GM18870 (cell line): ENCODE results near the gene ESPN.
"Not testable (repeated sequence)": the region's sequence is repeated elsewhere in the genome, so short reads cannot be mapped to it uniquely, and the experiment has no call there.

ENCODE experiments used
- ATAC-seq: cut with Tn5 transposase; IDR thresholded peaks from one replicate; pipeline ENCODE4 v1.9.1; 2021; ENCODE audit warnings: moderate library complexity; ENCODE audit not compliant: unreplicated experiment

The ESPN gene

DNA sequence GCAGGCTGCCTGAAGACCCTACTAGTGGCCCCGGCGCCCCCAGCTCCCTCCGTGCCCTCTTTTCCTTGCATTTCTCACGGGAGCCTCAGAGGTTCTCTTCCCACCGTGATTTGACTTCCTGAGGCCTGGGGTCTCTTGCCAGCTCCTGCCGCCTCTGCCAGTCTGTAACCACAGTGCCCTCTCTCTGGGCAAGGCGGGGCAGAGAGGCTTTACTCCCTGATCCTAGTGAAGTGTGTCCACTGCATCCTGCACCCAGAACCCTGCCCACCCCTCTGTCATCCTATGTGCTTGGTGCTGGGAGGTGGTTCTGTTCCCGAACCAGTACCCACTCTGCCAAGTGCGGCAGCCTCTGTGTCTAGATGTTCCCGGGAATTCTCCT lies 2.4 kb downstream of the ESPN start:
- no peak for ATAC-seq

DNA sequence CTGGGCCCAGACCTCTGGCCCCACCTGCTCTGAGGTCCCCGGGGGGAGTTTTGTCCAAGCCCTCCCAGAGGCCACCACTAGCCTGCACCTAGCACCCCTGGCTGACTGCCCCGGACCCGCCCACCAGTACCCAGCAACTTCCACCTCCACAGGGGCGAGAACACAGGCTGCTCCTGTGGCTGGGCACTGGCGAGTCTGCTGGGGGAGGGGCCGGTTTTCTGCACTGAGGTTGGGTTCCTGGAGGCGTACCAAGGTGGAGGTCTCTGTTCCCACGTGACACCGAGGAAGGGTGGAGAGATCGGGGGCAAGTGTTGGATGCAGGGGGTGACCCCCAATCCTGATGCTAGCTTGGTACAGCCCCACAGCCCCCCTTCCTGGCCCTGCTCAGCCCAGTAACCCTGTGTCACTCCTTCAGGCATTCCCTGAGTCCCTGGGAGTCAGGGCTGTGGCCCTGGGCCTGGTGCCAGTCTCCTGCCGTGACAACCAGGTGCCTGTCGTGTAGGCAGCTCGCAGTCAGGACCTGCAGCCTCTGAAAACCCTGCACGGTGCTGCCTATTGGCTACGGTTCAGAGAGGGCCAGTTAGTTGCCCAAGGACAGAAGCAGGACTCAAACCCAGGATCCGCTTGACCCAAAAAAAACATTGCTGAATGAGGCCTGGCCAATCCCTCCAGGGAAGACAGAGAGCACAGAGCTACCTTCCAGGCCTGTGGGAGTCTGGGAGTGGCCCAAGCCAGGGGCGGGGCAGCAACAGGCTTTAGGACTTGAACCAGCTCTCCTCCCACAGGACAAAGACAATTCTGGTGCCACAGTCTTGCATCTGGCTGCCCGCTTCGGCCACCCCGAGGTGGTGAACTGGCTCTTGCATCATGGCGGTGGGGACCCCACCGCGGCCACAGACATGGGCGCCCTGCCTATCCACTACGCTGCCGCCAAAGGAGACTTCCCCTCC lies 3.1 kb downstream of the ESPN start:
- no peak for ATAC-seq

DNA sequence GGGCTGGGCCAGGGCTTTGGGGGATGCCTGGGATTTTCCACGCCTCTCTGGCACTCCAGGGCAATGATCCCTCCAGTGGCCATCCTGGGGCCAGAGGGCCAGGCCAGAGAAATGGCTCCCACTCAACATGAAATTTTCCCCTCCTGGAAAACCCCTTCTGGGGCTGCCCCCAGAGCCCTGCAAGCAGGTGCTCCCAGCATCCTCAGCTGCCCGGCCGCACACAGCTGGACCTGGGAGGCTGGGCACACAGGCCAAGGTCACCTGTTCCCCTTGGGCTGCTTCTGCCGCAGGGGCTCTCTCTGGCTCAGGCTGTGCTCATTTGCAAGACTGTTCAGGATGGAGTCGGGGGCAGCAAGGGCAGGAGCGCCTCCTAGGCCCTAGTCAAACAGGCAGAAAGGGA lies 3.9 kb downstream of the ESPN start:
- ATAC-seq: not testable (repeated sequence)

DNA sequence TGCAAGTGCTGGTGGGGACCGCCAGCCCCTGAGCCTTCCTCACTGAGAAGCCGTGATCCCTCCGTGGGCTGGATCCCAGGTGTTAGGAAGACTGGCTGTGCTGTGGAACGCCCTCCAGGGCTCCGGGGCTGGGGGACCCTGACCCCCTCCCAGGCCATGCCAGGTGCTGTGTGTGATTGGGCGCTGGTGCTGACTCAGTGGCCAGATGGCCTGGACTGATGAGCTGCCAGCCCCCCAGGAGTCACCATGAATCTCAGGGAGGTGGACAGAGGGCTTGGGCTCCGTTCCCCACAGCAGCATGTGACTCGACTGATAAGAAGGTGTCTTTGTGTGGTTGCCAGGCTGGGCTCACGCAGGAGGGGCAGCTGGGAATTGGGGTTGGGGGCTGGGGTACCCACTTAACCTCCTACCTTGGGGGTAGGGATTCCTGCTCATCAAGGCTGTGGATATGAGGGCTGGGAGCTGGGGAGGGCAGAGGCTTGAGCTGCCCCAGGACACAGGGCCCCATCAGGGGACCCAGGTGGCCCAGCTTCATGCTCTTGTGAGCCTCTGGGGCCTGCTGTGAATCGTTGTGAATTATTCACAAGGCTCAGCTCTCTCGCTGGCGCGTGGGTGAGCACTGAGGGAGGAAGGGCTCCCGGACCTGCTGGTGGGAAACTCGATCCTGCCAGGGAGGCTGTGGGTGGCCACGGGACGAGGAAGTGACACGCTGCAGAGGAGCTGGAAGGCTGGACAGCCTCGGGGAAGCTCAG lies 5.3 kb downstream of the ESPN start:
- ATAC-seq: not testable (repeated sequence)

DNA sequence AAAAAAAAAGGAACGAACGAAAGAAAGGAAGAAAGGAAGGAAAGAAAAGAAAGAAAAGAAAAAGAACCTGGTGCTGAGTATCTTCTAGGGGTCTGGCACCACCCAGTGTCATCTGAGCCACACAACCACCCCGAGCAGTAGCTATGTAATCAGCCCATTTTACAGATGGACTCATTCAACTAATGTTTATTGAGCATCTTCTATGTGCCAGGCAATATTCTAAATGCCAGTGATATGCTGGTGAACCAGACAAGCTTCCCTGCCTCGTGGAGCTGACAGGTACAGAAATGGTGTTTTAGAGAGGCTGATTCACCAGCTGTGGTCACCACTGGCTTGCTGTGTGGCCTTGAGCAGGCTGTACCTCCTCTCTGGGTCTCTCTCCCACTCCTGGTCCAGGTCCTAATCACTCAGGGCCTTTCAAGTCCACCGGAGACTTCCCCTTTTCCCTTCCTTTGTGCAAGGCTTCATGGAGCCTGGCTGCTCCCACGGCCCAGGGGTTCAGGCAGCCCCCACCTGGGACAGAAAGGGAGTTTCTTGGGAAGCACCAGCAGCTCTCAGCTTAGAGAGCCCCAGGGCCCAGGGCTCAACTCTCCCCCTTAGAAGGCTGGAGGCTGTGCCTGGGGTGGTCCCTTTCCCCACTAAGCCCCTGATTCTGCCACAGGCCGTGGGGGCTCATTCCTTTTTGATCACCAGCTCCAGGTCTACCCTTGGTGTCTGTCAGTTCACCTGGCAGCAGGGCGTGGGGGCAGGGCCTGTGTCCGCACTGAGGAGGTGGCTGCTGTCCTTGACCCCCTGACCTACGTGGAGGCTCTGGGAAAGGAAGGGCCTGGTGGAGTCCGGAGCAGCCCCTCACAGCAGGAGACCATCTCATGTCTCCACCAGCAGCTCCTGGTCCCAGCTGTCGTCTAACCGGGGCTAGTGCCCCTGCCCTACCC lies 7.3 kb downstream of the ESPN start:
- not testable (repeated sequence) for ATAC-seq

DNA sequence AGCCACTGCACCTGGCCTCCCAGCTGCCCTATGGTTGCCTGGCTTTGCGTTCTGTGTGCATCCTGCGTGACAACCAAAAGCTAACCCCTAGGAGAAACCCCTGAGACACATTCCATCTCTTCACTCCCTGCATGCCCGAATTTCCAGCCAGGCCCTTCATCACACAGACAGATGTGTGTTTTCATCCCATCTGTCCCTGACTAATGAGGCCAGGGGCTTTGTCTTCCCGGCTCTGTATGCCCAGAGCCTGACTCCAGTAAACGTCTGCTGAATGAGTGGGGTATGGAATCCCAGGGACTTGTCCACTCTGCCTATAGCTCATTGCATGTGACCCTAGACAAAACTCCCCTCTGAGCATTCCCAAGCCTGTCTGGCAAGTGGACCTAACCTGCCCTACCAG lies 9.6 kb downstream of the ESPN start:
- ATAC-seq: no peak

DNA sequence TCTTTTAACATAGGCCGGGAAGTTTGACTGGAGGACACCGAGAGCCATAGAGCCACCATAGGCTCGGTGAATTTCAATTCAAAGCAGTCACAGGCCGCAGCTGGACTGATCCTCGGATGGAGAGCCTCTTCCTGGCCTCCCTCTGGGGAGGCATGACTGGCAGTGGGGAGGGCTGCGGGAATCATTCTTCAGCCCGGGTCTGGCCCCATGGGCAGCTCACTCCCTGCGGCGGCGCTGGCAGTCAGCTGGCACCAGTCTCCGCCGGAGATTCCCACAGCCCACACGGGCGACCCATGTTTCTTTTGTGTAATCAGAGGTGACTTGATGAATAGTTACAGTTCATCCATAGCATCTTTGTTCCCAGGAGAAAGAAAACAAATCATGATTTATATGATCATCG lies 10.6 kb downstream of the ESPN start:
- no peak for ATAC-seq

DNA sequence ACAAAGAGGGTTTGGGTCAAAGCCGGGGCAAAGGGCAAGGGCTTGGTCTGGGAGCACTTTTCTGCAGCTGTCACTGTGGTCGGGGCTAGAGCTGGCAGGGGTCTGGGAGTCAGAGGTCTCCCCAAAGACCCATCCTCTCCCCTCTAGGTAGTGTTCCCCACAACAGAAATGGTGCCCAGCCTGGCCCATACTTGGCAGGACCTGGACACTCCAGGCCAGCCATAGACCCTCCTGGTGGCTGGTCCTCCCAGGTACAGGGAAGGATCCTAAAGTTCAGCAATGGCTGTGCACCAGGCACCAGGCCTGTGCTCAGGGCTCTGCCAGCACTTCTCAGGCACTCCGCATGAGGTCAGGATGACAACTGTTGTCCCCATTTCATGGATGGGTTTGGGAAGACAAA lies 11.0 kb downstream of the ESPN start:
- ATAC-seq: no peak

DNA sequence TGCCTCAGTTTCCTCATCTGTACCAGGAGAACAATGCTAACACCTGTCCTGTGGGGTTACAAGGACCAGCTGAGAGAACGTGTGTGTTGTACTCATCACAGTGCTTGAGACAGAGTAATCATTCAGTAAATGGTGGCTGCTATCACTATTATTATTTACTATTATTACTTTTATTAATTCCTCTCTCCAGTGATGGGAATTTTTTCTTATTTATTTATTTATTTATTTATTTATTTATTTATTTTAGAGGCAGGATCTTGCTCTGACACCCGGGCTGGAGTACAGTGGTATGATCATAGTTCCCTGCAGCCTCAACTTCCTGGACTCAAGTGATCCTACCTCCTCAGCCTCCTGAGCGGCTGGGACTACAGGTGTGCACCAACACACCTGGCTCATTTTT lies 11.7 kb downstream of the ESPN start:
- ATAC-seq: not testable (repeated sequence)

DNA sequence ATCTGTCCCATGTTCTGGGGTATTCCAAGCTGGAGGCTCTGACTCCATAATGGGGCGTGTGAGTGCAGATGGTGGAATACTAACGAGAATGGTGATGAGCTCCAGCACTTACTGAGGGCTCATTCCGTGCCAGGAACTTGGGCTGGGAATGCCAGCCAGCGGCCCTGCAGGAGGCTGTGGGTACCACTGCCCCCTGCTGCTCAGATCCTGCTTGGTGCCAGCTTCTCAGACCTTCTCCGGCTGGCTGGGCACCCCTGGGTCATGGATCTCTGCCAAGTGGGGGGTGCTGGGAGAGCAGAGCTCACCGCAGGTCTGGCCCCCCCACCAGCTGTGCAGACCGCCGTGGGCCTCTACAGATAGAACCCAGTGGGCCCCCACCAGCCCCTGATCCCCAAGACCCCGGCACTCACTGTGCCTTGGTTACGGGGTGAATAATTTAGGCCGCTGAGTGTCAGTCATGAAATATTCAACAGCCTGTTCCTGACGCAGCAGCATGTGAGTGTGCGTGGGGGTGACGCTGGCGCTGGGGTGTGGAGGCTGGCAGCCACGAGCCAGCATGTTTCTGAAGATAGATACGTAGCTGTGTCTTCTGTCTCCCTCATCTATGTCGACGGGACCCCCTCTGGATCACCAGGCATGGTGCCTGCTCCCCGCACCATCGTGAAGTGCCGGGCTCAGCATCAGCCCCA lies 12.6 kb downstream of the ESPN start:
- not testable (repeated sequence) for ATAC-seq

DNA sequence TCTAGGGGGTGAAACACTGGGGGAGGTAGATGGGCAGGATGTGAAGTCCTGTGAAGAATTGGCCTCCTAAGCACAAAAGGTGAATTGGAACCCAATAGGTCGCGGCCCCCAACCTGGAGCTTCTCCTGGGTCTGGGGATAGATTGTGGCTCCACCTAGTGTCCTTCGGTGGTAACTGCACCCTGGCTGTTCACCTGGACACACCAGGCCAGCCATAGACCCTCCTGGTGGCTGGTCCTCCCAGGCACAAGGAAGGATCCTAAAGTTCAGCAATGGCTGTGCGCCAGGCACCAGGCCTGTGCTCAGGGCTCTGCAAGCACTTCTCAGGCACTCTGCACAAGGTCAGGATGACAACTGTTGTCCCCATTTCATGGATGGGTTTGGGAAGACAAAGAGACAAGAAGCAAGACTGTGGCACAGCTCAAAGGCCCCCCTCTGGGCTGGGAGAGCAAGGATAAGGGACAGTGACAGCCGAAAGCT lies 13.5 kb downstream of the ESPN start:
- ATAC-seq: no peak

DNA sequence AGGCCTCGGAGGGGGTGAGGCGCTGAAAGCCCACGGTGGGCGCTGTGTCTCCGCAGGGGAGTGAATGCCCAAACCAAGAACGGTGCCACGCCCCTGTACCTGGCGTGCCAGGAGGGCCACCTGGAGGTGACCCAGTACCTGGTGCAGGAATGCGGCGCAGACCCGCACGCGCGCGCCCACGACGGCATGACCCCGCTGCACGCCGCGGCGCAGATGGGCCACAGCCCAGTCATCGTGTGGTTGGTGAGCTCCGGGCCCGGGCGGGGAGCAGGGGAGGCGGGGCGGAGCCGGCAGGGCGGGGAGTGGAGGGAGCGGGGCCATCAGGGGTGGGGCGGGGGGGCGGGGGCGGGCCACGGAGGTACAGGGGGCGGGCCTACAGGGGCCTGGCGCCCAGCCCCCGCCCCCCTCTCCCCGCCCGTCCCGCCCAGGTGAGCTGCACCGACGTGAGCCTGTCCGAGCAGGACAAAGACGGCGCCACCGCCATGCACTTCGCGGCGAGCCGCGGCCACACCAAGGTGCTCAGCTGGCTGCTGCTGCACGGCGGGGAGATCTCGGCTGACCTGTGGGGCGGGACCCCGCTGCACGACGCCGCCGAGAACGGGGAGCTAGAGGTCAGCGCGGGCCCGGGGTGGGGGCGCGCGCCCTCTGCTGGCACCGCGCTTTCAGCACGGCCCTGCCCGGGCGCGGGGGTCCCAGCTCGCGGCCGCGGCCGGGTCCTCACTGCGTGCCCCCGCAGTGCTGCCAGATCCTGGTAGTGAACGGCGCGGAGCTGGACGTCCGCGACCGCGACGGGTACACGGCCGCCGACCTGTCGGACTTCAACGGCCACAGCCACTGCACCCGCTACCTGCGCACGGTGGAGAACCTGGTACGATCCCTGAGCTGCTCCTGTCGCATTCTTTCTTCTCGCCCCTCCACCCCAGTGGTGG lies 15.9 kb downstream of the ESPN start:
- no peak for ATAC-seq

DNA sequence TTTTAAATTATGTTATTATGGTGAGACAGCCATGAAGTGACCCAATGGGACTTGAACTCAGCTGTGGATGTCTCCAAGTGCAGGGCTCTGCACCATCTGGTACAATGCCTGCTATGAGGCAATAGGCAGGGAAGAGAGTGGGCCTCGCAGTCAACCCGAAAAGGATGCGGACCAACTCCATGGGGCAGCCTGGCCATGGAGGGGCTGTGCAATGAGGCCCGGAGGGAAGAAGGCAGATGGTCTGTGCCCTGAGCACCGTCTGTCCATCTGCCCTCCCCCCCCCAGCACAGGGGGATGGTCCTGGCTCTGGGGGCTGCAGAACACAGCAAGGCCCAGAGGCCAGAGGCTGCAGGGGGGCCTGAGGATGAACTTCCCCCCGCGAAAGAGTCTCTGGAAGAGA lies 17.0 kb downstream of the ESPN start:
- ATAC-seq: no peak

DNA sequence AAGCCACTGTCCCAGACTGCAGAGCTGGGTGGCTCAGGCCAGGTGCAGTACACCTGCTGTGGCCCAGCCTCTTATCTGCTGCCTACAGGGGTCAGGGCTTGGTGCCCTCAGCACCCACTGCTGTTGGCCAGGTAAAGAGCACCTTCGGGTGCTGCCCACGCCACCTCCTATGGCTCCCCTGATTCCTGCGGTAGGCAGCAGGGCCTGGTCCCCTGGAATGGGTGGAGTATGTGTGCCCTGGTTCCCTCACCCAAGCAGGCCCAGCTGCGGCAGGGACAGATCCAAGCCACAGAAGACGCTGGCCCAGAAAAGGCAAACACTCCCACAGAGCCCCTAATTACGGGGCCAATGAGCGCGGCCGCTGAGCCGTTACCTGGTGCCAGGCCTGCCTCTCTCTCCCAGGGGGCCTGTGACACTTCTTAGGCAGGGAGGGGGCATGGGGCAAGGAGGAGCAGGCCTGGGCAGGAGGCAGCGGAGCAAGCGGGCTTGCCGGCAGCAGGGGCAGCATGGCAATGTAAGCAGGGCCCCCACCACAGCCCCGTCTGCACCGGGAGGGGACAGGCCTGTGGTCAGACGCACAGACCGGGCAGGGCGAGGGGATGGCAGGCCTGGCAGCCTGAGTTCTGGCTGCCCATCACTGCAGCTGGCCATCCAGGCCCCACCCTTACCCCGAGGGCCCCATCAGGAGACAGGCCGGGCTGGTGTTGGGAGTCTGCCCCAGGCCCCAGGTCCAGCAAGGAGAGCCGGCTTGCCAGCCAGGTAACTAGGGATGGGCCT lies 19.0 kb downstream of the ESPN start:
- ATAC-seq: no peak

DNA sequence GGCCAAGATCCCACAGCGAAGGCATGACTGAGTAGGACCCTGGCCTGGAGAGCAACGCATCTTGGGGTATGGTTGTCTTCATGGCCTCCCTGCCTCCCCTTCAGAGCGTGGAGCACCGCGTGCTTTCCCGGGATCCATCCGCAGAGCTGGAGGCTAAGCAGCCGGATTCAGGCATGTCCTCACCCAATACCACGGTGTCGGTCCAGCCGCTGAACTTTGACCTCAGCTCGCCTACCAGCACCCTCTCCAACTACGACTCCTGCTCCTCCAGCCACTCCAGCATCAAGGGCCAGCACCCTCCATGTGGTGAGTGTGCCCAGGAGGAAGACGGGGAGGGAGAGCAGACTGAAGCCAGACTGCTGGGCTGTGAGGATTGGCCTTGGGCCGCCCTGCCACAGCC lies 19.8 kb downstream of the ESPN start:
- no peak for ATAC-seq

DNA sequence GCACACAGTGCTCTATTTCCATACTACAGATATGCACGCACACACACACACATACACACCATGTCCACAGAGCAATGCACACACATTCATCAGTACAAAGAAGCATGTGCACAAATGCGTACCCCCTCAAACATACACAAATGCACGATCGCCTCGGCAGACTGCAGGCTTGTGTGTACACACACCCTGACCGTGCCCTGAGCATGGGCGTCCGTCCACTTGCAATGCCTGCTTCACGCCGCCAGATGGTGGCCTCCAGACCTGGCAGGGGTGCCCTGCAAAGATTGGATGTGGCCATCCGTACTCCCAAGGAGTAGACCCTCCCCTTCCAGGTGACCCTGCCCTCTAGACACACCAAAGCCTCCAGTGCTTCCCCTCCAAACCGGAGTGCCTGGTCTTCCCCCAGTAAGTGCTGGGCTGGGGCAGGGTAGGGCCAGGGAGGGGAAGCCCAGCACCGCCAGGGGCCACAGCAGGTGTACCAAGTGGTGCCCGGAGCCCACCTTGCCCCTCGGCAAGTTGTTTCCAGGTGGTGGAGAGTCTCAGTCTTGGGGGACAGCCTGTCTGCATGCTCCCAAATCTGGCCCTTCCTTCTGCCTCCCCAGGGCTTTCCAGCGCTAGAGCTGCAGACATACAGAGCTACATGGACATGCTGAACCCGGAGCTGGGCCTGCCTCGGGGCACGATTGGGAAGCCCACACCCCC lies 20.6 kb downstream of the ESPN start:
- ATAC-seq: no peak

DNA sequence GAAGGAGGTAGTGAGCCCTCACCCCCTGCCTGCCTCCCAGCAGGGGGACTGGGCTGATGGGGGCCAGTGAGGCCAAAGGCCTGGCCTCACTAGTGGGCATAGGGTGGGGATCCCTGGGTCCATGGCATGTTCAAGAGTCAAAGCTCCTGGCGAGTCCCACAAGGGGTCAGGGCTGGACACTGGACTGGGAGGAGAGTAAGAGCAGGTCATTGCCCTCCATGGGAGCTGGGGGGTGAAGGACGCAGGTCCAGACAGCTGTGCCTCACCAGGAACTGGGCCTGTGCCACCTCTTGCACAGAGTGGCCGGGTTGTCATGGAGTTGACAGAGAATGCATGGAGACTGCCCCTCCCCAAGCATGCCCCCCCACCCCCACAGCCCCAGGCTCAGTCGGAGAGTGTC lies 21.4 kb downstream of the ESPN start:
- not testable (repeated sequence) for ATAC-seq

DNA sequence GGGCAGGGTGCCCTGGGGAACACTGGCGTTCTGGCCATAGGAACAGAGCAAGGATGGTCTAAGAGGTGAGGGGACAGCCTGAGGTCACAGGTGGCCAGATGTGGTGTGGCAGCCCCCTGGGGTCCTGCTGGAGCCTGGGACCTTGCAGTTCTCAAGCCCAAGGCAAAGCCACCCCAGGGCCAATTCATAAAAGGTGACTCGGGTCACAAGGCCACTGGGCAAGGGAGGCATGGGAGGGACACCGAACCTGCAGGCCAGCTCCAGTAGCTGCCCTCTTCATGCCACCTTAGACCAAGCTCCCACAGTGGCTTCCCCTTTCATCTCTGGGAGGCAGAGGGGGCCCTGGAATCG lies 22.1 kb downstream of the ESPN start:
- no peak for ATAC-seq
